Panc1 (cell line): Measurements from ENCODE around the gene ARHGEF40. TPM values are rescaled to one million over a fixed set of nuclear protein-coding genes. Genes with fewer than 3 reads are reported as not detected.

ENCODE experiments used
- ATAC-seq: fragments of 200-7000 bp; cut with Tn5 transposase; 2 replicates; pipeline ENCODE4 v1.9.1; 2020; ENCODE audit warnings: mild to moderate bottlenecking, moderate library complexity
- BruUV-seq: library from RNA; stranded (reverse); fragments of 400-500 nt; replicated peaks from 2 replicates; lab custom pipeline; 2021; lab: Mats Ljungman, UMichigan
- CTCF ChIA-PET: fragments of 300-600 bp; sonication (Branson Sonifier 250); formaldehyde crosslinking; loops from one replicate; lab custom pipeline; 2022; ENCODE audit warnings: antibody characterized with exemption; lab: Charles Lee
- POLR2A ChIA-PET: fragments of 300-600 bp; sonication (Branson Sonifier 250); formaldehyde crosslinking; loops from one replicate; lab custom pipeline; 2022; ENCODE audit warnings: antibody characterized with exemption; lab: Charles Lee
- DNase-seq: peaks from one replicate; pipeline ENCODE4 v3.0.0-alpha.2; 2010; ENCODE audit warnings: low read depth, low spot score
- H3K27ac ChIP-seq: 2 replicates; pipeline ENCODE4 v1.5.1; 2011; ENCODE audit warnings: mild to moderate bottlenecking, low read length, inconsistent platforms
- H3K27me3 ChIP-seq: fragments of 200-500 bp; sonication (Bioruptor generic); 2 replicates; pipeline ENCODE4 v1.6.0; 2014; ENCODE audit warnings: low read length, inconsistent platforms; ENCODE audit not compliant: control insufficient read depth, insufficient read depth
- H3K36me3 ChIP-seq: fragments of 200-500 bp; sonication (Bioruptor generic); 2 replicates; pipeline ENCODE4 v1.5.1; 2014; ENCODE audit warnings: inconsistent platforms, mild to moderate bottlenecking, low read length, moderate library complexity; ENCODE audit not compliant: control insufficient read depth, insufficient read depth
- H3K4me1 ChIP-seq: 2 replicates; pipeline ENCODE4 v1.5.1; 2011; ENCODE audit warnings: inconsistent platforms, mild to moderate bottlenecking, low read length, moderate library complexity; ENCODE audit not compliant: control insufficient read depth, insufficient read depth
- H3K4me3 ChIP-seq, 2 experiments: 2 replicates each; pipeline ENCODE4 v1.5.1; 2011 to 2012; ENCODE audit warnings: low read depth in 2 of 2, low read length in 2 of 2, mild to moderate bottlenecking in 2 of 2, inconsistent platforms in 1 of 2, moderate library complexity in 1 of 2
- H3K9me3 ChIP-seq: fragments of 200-500 bp; sonication (Bioruptor generic); 2 replicates; pipeline ENCODE4 v1.5.1; 2014; ENCODE audit warnings: low read depth, mild to moderate bottlenecking, inconsistent platforms, low read length, moderate library complexity; ENCODE audit not compliant: control insufficient read depth, insufficient read depth
- POLR2AphosphoS5 ChIP-seq: IDR thresholded peaks from 2 replicates; pipeline ENCODE4 v1.6.1; 2012; ENCODE audit warnings: mild to moderate bottlenecking, low read depth, low read length, moderate library complexity
- REST ChIP-seq, 2 experiments: IDR thresholded peaks; 2 replicates each; pipeline ENCODE4 v1.6.1; 2011 to 2012; ENCODE audit warnings: low read depth in 2 of 2, control low read depth in 1 of 2, low read length in 1 of 2, mild to moderate bottlenecking in 1 of 2, moderate library complexity in 1 of 2; ENCODE audit not compliant: insufficient read depth in 1 of 2
- SIN3A ChIP-seq: IDR thresholded peaks from 2 replicates; pipeline ENCODE4 v1.6.1; 2012; ENCODE audit warnings: low read depth, mild to moderate bottlenecking, low read length, moderate library complexity, borderline replicate concordance; ENCODE audit not compliant: insufficient read depth
- TCF7L2 ChIP-seq: IDR thresholded peaks from 2 replicates; pipeline ENCODE4 v1.6.1; 2011; ENCODE audit warnings: mild to moderate bottlenecking, low read depth, low read length, inconsistent platforms
- in situ Hi-C: cut with HindIII; loops from 2 replicates; pipeline ENCODE4 v1.10.0; 2016; ENCODE audit warnings: low sequenced_read_pairs, low pct_unique_long_range_greater_than_20kb
- intact Hi-C: fragments of 100-400 bp; cut with micrococcal nuclease; formaldehyde crosslinking; loops from one replicate; pipeline ENCODE4 v1.10.0; 2022; ENCODE audit not compliant: unreplicated experiment
- total RNA-seq: library from RNA; stranded (reverse); gene quantifications from one replicate; pipeline ENCODE4 v1.2.1, GENCODE V29; 2021; ENCODE audit not compliant: unreplicated experiment
- TF ChIP-seq, protein P1 (sequence below): fragments of 450-650 bp; IDR thresholded peaks from 2 replicates; pipeline ENCODE4 v1.5.1; 2017; ENCODE audit warnings: mild to moderate bottlenecking

ARHGEF40 gene
- total RNA-seq, 1 experiment from 2014 or later, result 11.1 TPM

- H3K9me3 ChIP-seq, result no peaks in the 10 kb centered on the region
- H3K36me3 ChIP-seq, result no peaks in the 10 kb centered on the region
- no peak for ATAC-seq
- no peak overlapping the region for H3K4me3 ChIP-seq
- ChIA-PET POLR2A (no interaction called here), CTCF (no interaction called here)
- TF ChIP-seq SIN3A (no peak), REST (IDR thresholded peaks at IDR 0.05; ENCODE audit: insufficient read depth in 1 of 2, low read depth in 2 of 2, low read length in 1 of 2) (no peak), POLR2AphosphoS5 (no peak), TCF7L2 (no peak)
- TF ChIP-seq, protein P1, sequence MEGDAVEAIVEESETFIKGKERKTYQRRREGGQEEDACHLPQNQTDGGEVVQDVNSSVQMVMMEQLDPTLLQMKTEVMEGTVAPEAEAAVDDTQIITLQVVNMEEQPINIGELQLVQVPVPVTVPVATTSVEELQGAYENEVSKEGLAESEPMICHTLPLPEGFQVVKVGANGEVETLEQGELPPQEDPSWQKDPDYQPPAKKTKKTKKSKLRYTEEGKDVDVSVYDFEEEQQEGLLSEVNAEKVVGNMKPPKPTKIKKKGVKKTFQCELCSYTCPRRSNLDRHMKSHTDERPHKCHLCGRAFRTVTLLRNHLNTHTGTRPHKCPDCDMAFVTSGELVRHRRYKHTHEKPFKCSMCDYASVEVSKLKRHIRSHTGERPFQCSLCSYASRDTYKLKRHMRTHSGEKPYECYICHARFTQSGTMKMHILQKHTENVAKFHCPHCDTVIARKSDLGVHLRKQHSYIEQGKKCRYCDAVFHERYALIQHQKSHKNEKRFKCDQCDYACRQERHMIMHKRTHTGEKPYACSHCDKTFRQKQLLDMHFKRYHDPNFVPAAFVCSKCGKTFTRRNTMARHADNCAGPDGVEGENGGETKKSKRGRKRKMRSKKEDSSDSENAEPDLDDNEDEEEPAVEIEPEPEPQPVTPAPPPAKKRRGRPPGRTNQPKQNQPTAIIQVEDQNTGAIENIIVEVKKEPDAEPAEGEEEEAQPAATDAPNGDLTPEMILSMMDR, result no peak
- intact Hi-C loops, result no loop called here
- no peak for DNase-seq
- BruUV-seq, result no TSS peak
- no peak overlapping the region for H3K27ac ChIP-seq
- in situ Hi-C loops, result no loop called here
- no peaks in the 10 kb centered on the region for H3K4me1 ChIP-seq
- H3K27me3 ChIP-seq, result no peaks in the 10 kb centered on the region; the same call in none of the 2 replicates
These were observed 33.4 kb upstream of the ARHGEF40 start for GRCh38 chr14:21036751-21037150.

- intact Hi-C loops, result no loop called here
These were observed 32.9 kb upstream of the ARHGEF40 start for GRCh38 chr14:21037156-21037555.

More at GRCh38 chr14:21037156-21037555, 32.9 kb upstream of the ARHGEF40 start:
- TF ChIP-seq POLR2AphosphoS5, result no peak
- TF ChIP-seq, protein P1, result no peak
- Histone ChIP-seq H3K27ac (no peak overlapping the region), H3K9me3 (no peaks in the 10 kb centered on the region), H3K36me3 (no peaks in the 10 kb centered on the region), H3K4me1 (no peaks in the 10 kb centered on the region), H3K27me3 (no peaks in the 10 kb centered on the region; the same call in none of the 2 replicates), H3K4me3 (no peak overlapping the region)
- ChIA-PET CTCF (no interaction called here), POLR2A (no interaction called here)
- no peak for DNase-seq
- BruUV-seq, result no TSS peak
- in situ Hi-C loops, result no loop called here
- ATAC-seq, result no peak
